DMS79 treated with DMSO at 0.1 percent for 48 hours (cell line): ENCODE data around the gene DNAJC21.
A peak's percentile ranks its signal among the peaks of the same experiment; 100 is the strongest.

Source experiments
- DNase-seq: peaks from one replicate; lab custom pipeline; 2025; lab: John Stamatoyannopoulos, UW

DNAJC21 gene

DNA sequence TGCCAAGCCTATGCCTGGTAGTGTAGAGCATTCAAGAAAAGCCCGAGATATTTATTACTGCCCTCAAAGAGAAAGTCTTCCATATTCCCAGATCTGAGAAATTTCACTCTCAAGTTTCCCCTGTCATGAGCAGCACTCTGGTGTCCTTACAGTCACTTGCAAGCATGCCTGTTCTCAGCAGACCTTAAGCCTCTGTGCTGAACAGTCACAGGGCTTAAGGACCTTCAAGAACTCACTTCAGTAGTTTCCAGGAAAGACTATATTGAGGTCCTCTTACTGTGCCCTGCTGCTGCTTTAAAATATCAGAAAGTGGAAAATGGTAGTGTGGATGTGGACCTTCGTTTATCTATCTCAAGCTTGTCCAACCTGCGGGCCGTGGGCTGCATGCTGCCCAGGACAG lies 53.5 kb downstream of the DNAJC21 start:
- no peak for DNase-seq

DNA sequence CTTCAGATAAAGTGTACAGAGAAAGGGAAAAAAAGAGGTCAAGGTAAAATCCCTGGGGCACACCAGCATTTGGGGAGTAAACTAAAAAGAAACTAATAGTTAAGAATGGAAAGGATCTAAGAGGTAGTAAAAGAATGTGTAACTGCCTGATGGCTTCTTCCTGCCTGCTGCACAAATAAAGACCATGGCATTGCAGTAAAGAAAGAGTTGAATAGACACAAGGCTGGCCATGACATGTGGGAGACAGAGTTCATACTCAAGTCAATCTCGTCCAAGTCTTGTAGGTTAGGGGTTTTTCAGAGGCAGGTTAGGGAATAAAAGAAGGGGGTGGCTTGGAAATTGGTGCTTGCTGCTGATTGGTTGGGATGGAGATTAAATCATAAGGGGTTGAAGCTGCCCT lies 57.6 kb downstream of the DNAJC21 start:
- no peak for DNase-seq

GRCh38 chr5:34991486-34992238 lies 62.3 kb downstream of the DNAJC21 start:
- DNase-seq = no peak

DNA sequence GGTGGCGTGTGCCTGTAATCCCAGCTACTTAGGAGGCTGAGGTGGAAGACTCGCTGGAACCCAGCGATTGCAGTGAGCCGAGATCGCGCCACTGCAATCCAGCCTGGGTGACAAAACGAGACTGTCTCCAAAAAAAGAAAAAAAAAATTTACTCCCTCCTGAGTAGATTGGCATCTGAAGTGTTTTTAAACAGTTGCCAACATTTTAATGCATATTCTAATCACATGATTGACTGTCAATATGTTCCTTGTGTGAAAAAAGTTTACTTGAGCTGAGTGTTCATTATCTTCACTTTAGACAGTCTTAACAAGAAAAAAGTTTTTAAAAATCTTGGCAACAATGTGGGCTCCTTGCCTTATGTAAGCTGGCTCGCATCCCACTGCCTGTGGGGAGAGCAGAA lies 64.6 kb downstream of the DNAJC21 start:
- DNase-seq = no peak

GRCh38 chr5:34996261-34996660 lies 66.9 kb downstream of the DNAJC21 start:
- no peak for DNase-seq

DNA sequence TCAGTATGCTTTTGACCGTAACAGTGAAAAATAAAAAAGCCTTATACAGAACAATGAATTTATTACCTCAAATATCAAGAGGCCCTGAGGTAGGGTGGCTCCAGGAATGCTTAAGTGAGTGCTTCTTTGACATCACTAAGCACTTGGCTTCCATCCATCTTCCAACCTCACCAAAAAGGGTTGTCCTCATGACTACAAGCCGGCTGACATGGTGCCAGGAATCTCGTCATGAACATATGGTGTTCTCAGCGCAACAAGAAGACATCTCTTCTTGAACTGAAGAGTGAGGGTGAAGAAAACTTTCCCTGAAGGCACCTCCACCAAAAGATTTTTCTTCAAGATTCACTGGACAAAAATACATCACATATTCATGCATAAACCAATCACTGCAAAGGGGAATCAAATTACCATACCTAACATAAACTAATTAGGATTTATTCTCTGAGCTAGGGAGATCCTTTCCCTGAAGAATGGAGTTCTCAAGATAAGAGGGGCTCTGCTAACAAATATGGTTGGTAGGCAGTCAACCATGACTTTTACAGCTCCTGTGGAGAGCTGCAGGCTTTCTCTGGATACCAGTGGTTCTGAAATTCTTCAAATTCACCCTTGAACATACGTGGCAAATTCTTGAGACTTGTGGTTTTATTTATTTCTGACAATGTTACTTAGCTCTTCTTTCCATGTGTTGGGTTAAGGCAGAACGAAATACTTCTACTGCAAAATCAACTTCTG lies 68.9 kb downstream of the DNAJC21 start:
- peak; percentile 62 for DNase-seq

DNA sequence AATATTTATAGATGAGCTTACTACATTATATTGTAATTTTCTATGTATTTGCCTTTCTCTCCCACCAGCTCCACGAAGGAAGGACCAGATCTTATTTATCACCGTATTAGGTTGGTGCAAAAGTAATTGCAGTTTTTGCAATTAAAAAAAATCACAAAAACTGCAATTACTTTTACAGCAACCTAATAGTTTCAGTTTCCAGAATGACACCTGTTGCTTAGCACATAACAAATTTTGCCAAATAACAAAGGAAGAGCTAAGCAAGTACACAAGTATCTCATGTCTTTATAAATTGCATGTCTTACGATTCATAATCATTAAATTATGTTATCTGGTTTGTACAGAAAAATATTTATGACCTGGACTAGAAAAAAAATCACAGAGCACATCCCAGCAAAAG lies 72.5 kb downstream of the DNAJC21 start:
- DNase-seq = no peak

- no peak for DNase-seq
These were observed 73.1 kb downstream of the DNAJC21 start for GRCh38 chr5:35002459-35002858.

DNA sequence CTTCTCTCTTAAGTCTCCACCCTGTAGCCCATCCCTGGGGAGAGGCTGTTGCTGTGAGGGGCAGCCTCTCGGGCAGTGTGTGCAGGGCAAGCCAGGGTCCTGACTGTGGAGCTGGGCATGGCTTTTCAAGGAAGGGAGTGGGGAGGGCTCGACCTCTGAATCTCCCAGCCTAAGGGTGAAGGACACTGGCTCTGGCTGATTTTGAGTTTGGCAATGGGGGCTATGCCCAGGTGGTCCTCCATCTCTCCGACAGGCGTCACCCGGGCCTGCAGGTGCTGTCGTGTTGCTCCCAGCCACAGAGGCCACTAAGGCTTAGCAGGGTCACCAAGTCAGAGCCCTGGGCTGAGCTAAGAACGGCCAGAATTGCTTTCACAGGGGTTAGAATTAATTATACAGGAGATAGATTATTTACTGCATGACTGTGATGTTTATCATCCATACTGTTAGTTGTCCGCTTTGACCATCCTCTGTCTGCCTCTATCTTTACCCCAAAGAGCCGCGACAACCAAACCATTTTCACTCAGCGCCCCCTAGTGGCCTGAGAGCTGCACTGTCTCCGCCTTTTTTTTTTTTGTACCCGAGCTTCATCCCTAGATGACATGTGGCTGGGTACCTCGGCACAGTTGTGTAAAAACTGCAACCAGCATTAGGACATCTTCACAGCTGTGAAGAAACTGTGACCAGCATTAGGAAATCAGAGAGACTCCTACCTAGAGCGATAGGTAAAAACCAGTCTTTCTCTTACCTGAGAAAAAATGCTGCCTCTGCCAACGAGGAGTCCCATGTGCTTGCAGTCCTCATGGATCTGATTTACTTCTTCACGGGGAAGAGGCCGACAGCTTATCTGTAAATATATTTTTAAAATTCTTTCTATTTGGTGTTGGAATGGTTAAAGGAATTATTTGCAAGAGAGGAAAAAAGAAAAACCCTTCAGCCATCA lies 73.9 kb downstream of the DNAJC21 start:
- DNase-seq = peak; percentile 11

DNA sequence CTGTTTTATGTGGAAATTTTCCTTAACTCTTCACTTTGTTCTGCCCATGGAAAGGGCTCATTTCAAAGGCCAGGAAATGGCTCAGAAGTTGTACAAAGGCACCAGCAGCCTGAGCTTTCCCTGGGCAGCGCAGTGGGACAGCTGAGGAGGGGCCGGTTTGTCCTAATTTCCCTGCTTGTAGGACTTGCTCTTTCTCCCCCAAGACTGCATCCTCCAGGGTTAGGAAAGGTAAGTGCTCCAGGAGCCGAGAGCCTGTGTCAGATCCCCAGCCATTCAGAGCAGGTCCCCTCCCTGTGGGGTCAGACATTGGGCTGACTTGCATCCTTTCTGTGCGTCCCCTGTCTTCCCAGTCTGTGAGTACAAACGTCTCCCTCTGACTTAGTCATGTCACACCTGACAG lies 74.8 kb downstream of the DNAJC21 start:
- DNase-seq = no peak

GRCh38 chr5:35004771-35005170 lies 75.4 kb downstream of the DNAJC21 start:
- DNase-seq = no peak
